GM21529 (cell line): ENCODE data around the gene SNX21.
"Not testable (repeated sequence)": the region's sequence is repeated elsewhere in the genome, so short reads cannot be mapped to it uniquely, and the experiment has no call there.

Experiments used
- ATAC-seq: cut with Tn5 transposase; IDR thresholded peaks from one replicate; pipeline ENCODE4 v1.9.1; 2021; ENCODE audit not compliant: unreplicated experiment

Gene SNX21

GRCh38 chr20:45848969-45849582 lies 15.5 kb downstream of the SNX21 start:
- no peak for ATAC-seq

GRCh38 chr20:45850238-45850637 lies 16.6 kb downstream of the SNX21 start:
- no peak for ATAC-seq

- ATAC-seq = no peak
These were observed 17.3 kb downstream of the SNX21 start for GRCh38 chr20:45850926-45851325.

- ATAC-seq = no peak
These were observed 17.9 kb downstream of the SNX21 start for GRCh38 chr20:45851501-45851900.

- no peak for ATAC-seq
These were observed 18.7 kb downstream of the SNX21 start for GRCh38 chr20:45852326-45852725.

GRCh38 chr20:45853484-45853883 lies 19.9 kb downstream of the SNX21 start:
- no peak for ATAC-seq

GRCh38 chr20:45857114-45857881 lies 23.7 kb downstream of the SNX21 start, which contains the start of the genes ACOT8 and ZSWIM3:
TSS of gene ACOT8 (minus strand) at chr20:45857392. CDS start at chr20:45857315, 77 bp downstream.
TSS of gene ZSWIM3 (plus strand) at chr20:45857614. CDS start at chr20:45857826, 212 bp downstream.
- peak; percentile 96 for ATAC-seq

GRCh38 chr20:45857882-45858216 lies 24.2 kb downstream of the SNX21 start:
- peak; percentile 32 for ATAC-seq

GRCh38 chr20:45859916-45860315 lies 26.3 kb downstream of the SNX21 start:
- ATAC-seq = no peak

- no peak for ATAC-seq
These were observed 27.1 kb downstream of the SNX21 start for GRCh38 chr20:45860560-45861220.

GRCh38 chr20:45861221-45862075 lies 27.8 kb downstream of the SNX21 start:
- no peak for ATAC-seq

- ATAC-seq = no peak
These were observed 30.2 kb downstream of the SNX21 start for GRCh38 chr20:45863543-45864470.

- no peak for ATAC-seq
These were observed 32.9 kb downstream of the SNX21 start for GRCh38 chr20:45866454-45866853.

GRCh38 chr20:45867136-45867818 lies 33.7 kb downstream of the SNX21 start:
- ATAC-seq = no peak

- ATAC-seq = no peak
These were observed 34.2 kb downstream of the SNX21 start for GRCh38 chr20:45867819-45868176.

GRCh38 chr20:45872626-45873025 lies 39.0 kb downstream of the SNX21 start:
- ATAC-seq = no peak

- ATAC-seq = no peak
These were observed 40.0 kb downstream of the SNX21 start for GRCh38 chr20:45873409-45874103.

- not testable (repeated sequence) for ATAC-seq
These were observed 40.5 kb downstream of the SNX21 start for GRCh38 chr20:45874104-45874481.

- no peak for ATAC-seq
These were observed 41.0 kb downstream of the SNX21 start for GRCh38 chr20:45874576-45874975.
